Measurements from ENCODE around the gene WIPF2.
"Not testable (repeated sequence)": the region's sequence is repeated elsewhere in the genome, so short reads cannot be mapped to it uniquely, and the experiment has no call there.

The WIPF2 gene

GRCh38 chr17:40224718-40225550 lies 5.8 kb downstream of the WIPF2 start:
- Histone ChIP-seq H3K4me1 (ENCODE audit: low read depth, poor library complexity, severe bottlenecking) (peaks cover 15% of the 10 kb centered on the region), H4K20me1 (ENCODE audit: insufficient read depth) (no peaks in the 10 kb centered on the region), H3K79me2 (ENCODE audit: insufficient read depth, low read depth) (peaks cover 34% of the 10 kb centered on the region), H3K27ac (no peak overlapping the region), H3K36me3 (ENCODE audit: insufficient read depth) (no peaks in the 10 kb centered on the region), H3K4me3 (IDR thresholded peaks at IDR 0.05; ENCODE audit: insufficient read depth, low read depth, low read length) (no peak overlapping the region), H3K9ac (no peak overlapping the region), H3K4me2 (no peak overlapping the region), H3K27me3 (ENCODE audit: insufficient read depth, low read depth) (no peaks in the 10 kb centered on the region), H2AFZ (ENCODE audit: low read depth) (no peak overlapping the region)
- no peak for TF ChIP-seq CTCF (conservative IDR thresholded peaks at IDR 0.05; ENCODE audit: low read depth, low read length)

GRCh38 chr17:40229146-40229545 lies 10.0 kb downstream of the WIPF2 start:
- H4K20me1 ChIP-seq (ENCODE audit: insufficient read depth); H3K79me2 ChIP-seq (ENCODE audit: insufficient read depth, low read depth); H3K9ac ChIP-seq; H3K4me1 ChIP-seq (ENCODE audit: low read depth, poor library complexity, severe bottlenecking); H2AFZ ChIP-seq (ENCODE audit: low read depth); H3K4me2 ChIP-seq; H3K36me3 ChIP-seq (ENCODE audit: insufficient read depth); H3K27ac ChIP-seq; H3K4me3 ChIP-seq (IDR thresholded peaks at IDR 0.05; ENCODE audit: insufficient read depth, low read depth, low read length); H3K27me3 ChIP-seq (ENCODE audit: insufficient read depth, low read depth): not testable (repeated sequence)

GRCh38 chr17:40230670-40231069 lies 11.6 kb downstream of the WIPF2 start:
- Histone ChIP-seq H3K4me3 (IDR thresholded peaks at IDR 0.05; ENCODE audit: insufficient read depth, low read depth, low read length) (no peak overlapping the region), H3K79me2 (ENCODE audit: insufficient read depth, low read depth) (peaks cover 7% of the 10 kb centered on the region; the same call in 1 of the 2 replicates), H4K20me1 (ENCODE audit: insufficient read depth) (no peaks in the 10 kb centered on the region), H2AFZ (ENCODE audit: low read depth) (no peak overlapping the region), H3K4me2 (no peak overlapping the region), H3K9ac (no peak overlapping the region), H3K27me3 (ENCODE audit: insufficient read depth, low read depth) (no peaks in the 10 kb centered on the region), H3K36me3 (ENCODE audit: insufficient read depth) (no peaks in the 10 kb centered on the region), H3K27ac (no peak overlapping the region), H3K4me1 (ENCODE audit: low read depth, poor library complexity, severe bottlenecking) (peaks cover 5% of the 10 kb centered on the region)
- TF ChIP-seq CTCF (conservative IDR thresholded peaks at IDR 0.05; ENCODE audit: low read depth, low read length): no peak

- H4K20me1 ChIP-seq (ENCODE audit: insufficient read depth); H3K4me3 ChIP-seq (IDR thresholded peaks at IDR 0.05; ENCODE audit: insufficient read depth, low read depth, low read length); H2AFZ ChIP-seq (ENCODE audit: low read depth); H3K36me3 ChIP-seq (ENCODE audit: insufficient read depth); H3K4me1 ChIP-seq (ENCODE audit: low read depth, poor library complexity, severe bottlenecking); H3K27me3 ChIP-seq (ENCODE audit: insufficient read depth, low read depth); H3K27ac ChIP-seq; H3K4me2 ChIP-seq; H3K9ac ChIP-seq; H3K79me2 ChIP-seq (ENCODE audit: insufficient read depth, low read depth): not testable (repeated sequence)
Measured at GRCh38 chr17:40231928-40232327, 12.8 kb downstream of the WIPF2 start.

- Histone ChIP-seq H3K36me3 (ENCODE audit: insufficient read depth) (no peaks in the 10 kb centered on the region), H2AFZ (ENCODE audit: low read depth) (no peak overlapping the region), H3K27me3 (ENCODE audit: insufficient read depth, low read depth) (no peaks in the 10 kb centered on the region), H4K20me1 (ENCODE audit: insufficient read depth) (no peaks in the 10 kb centered on the region), H3K79me2 (ENCODE audit: insufficient read depth, low read depth) (peaks cover 20% of the 10 kb centered on the region; the same call in 1 of the 2 replicates), H3K9ac (no peak overlapping the region), H3K4me3 (IDR thresholded peaks at IDR 0.05; ENCODE audit: insufficient read depth, low read depth, low read length) (no peak overlapping the region), H3K27ac (no peak overlapping the region), H3K4me1 (ENCODE audit: low read depth, poor library complexity, severe bottlenecking) (no peaks in the 10 kb centered on the region), H3K4me2 (no peak overlapping the region)
- TF ChIP-seq CTCF (conservative IDR thresholded peaks at IDR 0.05; ENCODE audit: low read depth, low read length): no peak
Measured at GRCh38 chr17:40241252-40241834, 22.2 kb downstream of the WIPF2 start.
